ENCODE results near the gene GRIN3A.

DNA sequence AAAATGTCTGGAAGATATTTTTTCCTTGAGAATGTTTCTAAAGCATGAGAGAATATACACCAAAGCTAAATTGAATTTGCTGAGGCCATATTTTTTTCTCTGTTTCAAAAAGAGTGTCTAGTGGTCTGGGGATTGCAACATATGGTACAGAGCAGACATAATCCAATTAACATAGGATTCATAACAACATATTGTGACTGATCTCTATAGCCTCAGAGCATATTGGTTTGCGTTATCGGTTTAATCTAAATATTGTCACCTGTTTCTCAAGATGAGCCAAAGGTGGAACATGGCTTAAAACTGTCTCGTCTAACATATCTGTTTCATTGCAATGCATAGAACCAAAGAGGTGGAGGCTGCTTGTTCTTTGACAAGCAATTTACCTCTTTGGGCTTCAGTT lies 147.5 kb downstream of the GRIN3A start:
- TF ChIP-seq, protein P1, sequence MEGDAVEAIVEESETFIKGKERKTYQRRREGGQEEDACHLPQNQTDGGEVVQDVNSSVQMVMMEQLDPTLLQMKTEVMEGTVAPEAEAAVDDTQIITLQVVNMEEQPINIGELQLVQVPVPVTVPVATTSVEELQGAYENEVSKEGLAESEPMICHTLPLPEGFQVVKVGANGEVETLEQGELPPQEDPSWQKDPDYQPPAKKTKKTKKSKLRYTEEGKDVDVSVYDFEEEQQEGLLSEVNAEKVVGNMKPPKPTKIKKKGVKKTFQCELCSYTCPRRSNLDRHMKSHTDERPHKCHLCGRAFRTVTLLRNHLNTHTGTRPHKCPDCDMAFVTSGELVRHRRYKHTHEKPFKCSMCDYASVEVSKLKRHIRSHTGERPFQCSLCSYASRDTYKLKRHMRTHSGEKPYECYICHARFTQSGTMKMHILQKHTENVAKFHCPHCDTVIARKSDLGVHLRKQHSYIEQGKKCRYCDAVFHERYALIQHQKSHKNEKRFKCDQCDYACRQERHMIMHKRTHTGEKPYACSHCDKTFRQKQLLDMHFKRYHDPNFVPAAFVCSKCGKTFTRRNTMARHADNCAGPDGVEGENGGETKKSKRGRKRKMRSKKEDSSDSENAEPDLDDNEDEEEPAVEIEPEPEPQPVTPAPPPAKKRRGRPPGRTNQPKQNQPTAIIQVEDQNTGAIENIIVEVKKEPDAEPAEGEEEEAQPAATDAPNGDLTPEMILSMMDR (IDR thresholded peaks at IDR 0.05), result no peak
- TF ChIP-seq EP300 (IDR thresholded peaks at IDR 0.05; ENCODE audit: low read depth) (no peak), POLR2A (IDR thresholded peaks at IDR 0.05) (no peak), POLR2AphosphoS5 (IDR thresholded peaks at IDR 0.05) (no peak)

Data from transverse colon (tissue), 4 donors.